Duodenal mucosa (tissue), 2 donors: ENCODE data around the gene PFKFB2.
A peak's percentile ranks its signal among the peaks of the same experiment; 100 is the strongest.

Experiments
- H3K27ac ChIP-seq: one replicate; pipeline ENCODE4 v1.7.0; 2013; ENCODE audit warnings: low read depth, low read length
- H3K27me3 ChIP-seq, 2 donors: one replicate each; pipeline ENCODE4 v1.7.0; 2013; ENCODE audit warnings: low read length in 2 of 2, control low read depth in 1 of 2; ENCODE audit not compliant: insufficient read depth in 2 of 2, control insufficient read depth in 1 of 2
- H3K36me3 ChIP-seq, 2 donors: one replicate each; pipeline ENCODE4 v1.7.0; 2013; ENCODE audit warnings: low read length in 2 of 2, control low read depth in 1 of 2; ENCODE audit not compliant: insufficient read depth in 2 of 2, control insufficient read depth in 1 of 2
- H3K4me1 ChIP-seq, 2 donors: one replicate each; pipeline ENCODE4 v1.7.0; 2013; ENCODE audit warnings: low read length in 2 of 2, control low read depth in 1 of 2; ENCODE audit not compliant: insufficient read depth in 2 of 2, control insufficient read depth in 1 of 2
- H3K4me3 ChIP-seq, 2 donors: one replicate each; pipeline ENCODE4 v1.7.0; 2013; ENCODE audit warnings: low read length in 2 of 2, low read depth in 1 of 2
- H3K9ac ChIP-seq, 2 donors: one replicate each; pipeline ENCODE4 v1.7.0; 2013; ENCODE audit warnings: low read length in 2 of 2, low read depth in 1 of 2
- H3K9me3 ChIP-seq, 2 donors: one replicate each; pipeline ENCODE4 v1.7.0; 2013; ENCODE audit warnings: low read length in 2 of 2, control low read depth in 1 of 2; ENCODE audit not compliant: control insufficient read depth in 1 of 2

PFKFB2 gene

GRCh38 chr1:207029701-207030521, 23.2 kb upstream of the PFKFB2 start:
- peaks cover 0 to 4% of the 10 kb centered on the region in 2 donors for H3K36me3 ChIP-seq
- H3K27me3 ChIP-seq = peaks cover 0 to 3% of the 10 kb centered on the region in 2 donors
- peaks cover 36 to 58% of the 10 kb centered on the region in 2 donors for H3K4me1 ChIP-seq
- peak overlapping the region; percentile 62 to 77 for H3K4me3 ChIP-seq
- H3K9ac ChIP-seq = peak overlapping the region; percentile 38 to 78
- no peaks in the 10 kb centered on the region for H3K9me3 ChIP-seq
- peak overlapping the region; percentile 64 for H3K27ac ChIP-seq

- peaks cover 30 to 52% of the 10 kb centered on the region in 2 donors for H3K4me1 ChIP-seq
Measured at GRCh38 chr1:207030522-207031009, 22.5 kb upstream of the PFKFB2 start.

GRCh38 chr1:207031016-207031415, 22.1 kb upstream of the PFKFB2 start:
- H3K27ac ChIP-seq = peak overlapping the region; percentile 90
- peaks cover 0 to 3% of the 10 kb centered on the region in 2 donors for H3K27me3 ChIP-seq
- H3K4me3 ChIP-seq = peak overlapping the region; percentile 62 to 77
- H3K4me1 ChIP-seq = peaks cover 28 to 47% of the 10 kb centered on the region in 2 donors
- H3K9me3 ChIP-seq = no peaks in the 10 kb centered on the region
- peak overlapping the region; percentile 38 to 78 for H3K9ac ChIP-seq
- H3K36me3 ChIP-seq = peaks cover 0 to 3% of the 10 kb centered on the region in 2 donors

More at GRCh38 chr1:207030522-207031009, 22.5 kb upstream of the PFKFB2 start:
- peaks cover 0 to 3% of the 10 kb centered on the region in 2 donors for H3K27me3 ChIP-seq
- H3K27ac ChIP-seq = peak overlapping the region; percentile 90
- H3K36me3 ChIP-seq = peaks cover 0 to 4% of the 10 kb centered on the region in 2 donors
- no peaks in the 10 kb centered on the region for H3K9me3 ChIP-seq
- H3K9ac ChIP-seq = peak overlapping the region; percentile 38 to 78
- H3K4me3 ChIP-seq = peak overlapping the region; percentile 62 to 77

GRCh38 chr1:207031632-207032264, 21.3 kb upstream of the PFKFB2 start:
- no peaks in the 10 kb centered on the region for H3K36me3 ChIP-seq
- peak overlapping the region; percentile 62 to 77 for H3K4me3 ChIP-seq
- H3K27ac ChIP-seq = peak overlapping the region; percentile 90
- peak overlapping the region; percentile 64 to 78 for H3K9ac ChIP-seq
- no peaks in the 10 kb centered on the region for H3K9me3 ChIP-seq
- H3K4me1 ChIP-seq = peaks cover 21 to 40% of the 10 kb centered on the region in 2 donors
- peaks cover 0 to 3% of the 10 kb centered on the region in 2 donors for H3K27me3 ChIP-seq

GRCh38 chr1:207032528-207033017, 20.5 kb upstream of the PFKFB2 start, which contains the start of gene C1orf116:
Gene C1orf116 (minus strand): TSS chr1:207032756. CDS start chr1:207027598, 5,158 bp downstream.
- peak within 1 kb of the TSS; percentile 62 to 77 for H3K4me3 ChIP-seq
- peak within 1 kb of the TSS; percentile 90 for H3K27ac ChIP-seq
- H3K4me1 ChIP-seq = peaks cover 14 to 35% of the 10 kb centered on the region in 2 donors

GRCh38 chr1:207033302-207033701, 19.8 kb upstream of the PFKFB2 start:
- H3K9ac ChIP-seq = peak overlapping the region; percentile 9 to 78
- H3K27ac ChIP-seq = peak overlapping the region; percentile 22
- H3K36me3 ChIP-seq = no peaks in the 10 kb centered on the region
- no peaks in the 10 kb centered on the region for H3K9me3 ChIP-seq
- H3K27me3 ChIP-seq = peaks cover 0 to 3% of the 10 kb centered on the region in 2 donors
- H3K4me1 ChIP-seq = peaks cover 11 to 28% of the 10 kb centered on the region in 2 donors
- peak overlapping the region in 1 of 2 donors; percentile 9 for H3K4me3 ChIP-seq

More at GRCh38 chr1:207032528-207033017, 20.5 kb upstream of the PFKFB2 start, which contains the start of gene C1orf116:
- Histone ChIP-seq H3K9ac (peak within 1 kb of the TSS; percentile 64 to 78), H3K36me3 (no peaks in the 10 kb centered on the region), H3K9me3 (no peaks in the 10 kb centered on the region), H3K27me3 (peaks cover 0 to 3% of the 10 kb centered on the region in 2 donors)

GRCh38 chr1:207034208-207034607, 18.9 kb upstream of the PFKFB2 start:
- no peak overlapping the region for H3K27ac ChIP-seq
- H3K9me3 ChIP-seq = no peaks in the 10 kb centered on the region
- H3K36me3 ChIP-seq = no peaks in the 10 kb centered on the region
- H3K9ac ChIP-seq = no peak overlapping the region
- H3K4me3 ChIP-seq = no peak overlapping the region
- H3K27me3 ChIP-seq = peaks cover 0 to 3% of the 10 kb centered on the region in 2 donors
- peaks cover 8 to 21% of the 10 kb centered on the region in 2 donors for H3K4me1 ChIP-seq

GRCh38 chr1:207034998-207035397, 18.1 kb upstream of the PFKFB2 start:
- no peak overlapping the region for H3K4me3 ChIP-seq
- H3K9ac ChIP-seq = no peak overlapping the region
- no peak overlapping the region for H3K27ac ChIP-seq
- peaks cover 0 to 16% of the 10 kb centered on the region in 2 donors for H3K4me1 ChIP-seq
- H3K27me3 ChIP-seq = peaks cover 0 to 3% of the 10 kb centered on the region in 2 donors
- no peaks in the 10 kb centered on the region for H3K9me3 ChIP-seq
- H3K36me3 ChIP-seq = no peaks in the 10 kb centered on the region

GRCh38 chr1:207035877-207036551, 17.1 kb upstream of the PFKFB2 start:
- H3K9ac ChIP-seq = no peak overlapping the region
- H3K27ac ChIP-seq = no peak overlapping the region

More at GRCh38 chr1:207035877-207036551, 17.1 kb upstream of the PFKFB2 start:
- no peaks in the 10 kb centered on the region for H3K9me3 ChIP-seq
- H3K4me1 ChIP-seq = peaks cover 0 to 15% of the 10 kb centered on the region in 2 donors
- peaks cover 0 to 3% of the 10 kb centered on the region in 2 donors for H3K27me3 ChIP-seq
- no peaks in the 10 kb centered on the region for H3K36me3 ChIP-seq
- no peak overlapping the region for H3K4me3 ChIP-seq
